Right lobe of liver (tissue), 4 donors: ENCODE results near the gene FRMD4A.

ENCODE experiments used
- POLR2A ChIP-seq: fragments of 450-650 bp; IDR thresholded peaks from one replicate; pipeline ENCODE4 v1.6.1; 2017; ENCODE audit warnings: antibody characterized with exemption, mild to moderate bottlenecking
- TF ChIP-seq, protein P1 (sequence below), 4 donors: fragments of 200-600 bp in 3 of 4; fragments of 450-650 bp in 1 of 4; IDR thresholded peaks; one replicate each; pipeline versions ENCODE4 v1.5.1 to v1.8.0; 2016 to 2022; ENCODE audit warnings: antibody characterized with exemption in 4 of 4, mild to moderate bottlenecking in 2 of 4
- donor health status: DM: no; HTN: no; CAD: no.
- donor health status: DM: no; HTN: no; CAD: no.
- donor health status: DM: no; HTN: yes; CAD: no.

DNA sequence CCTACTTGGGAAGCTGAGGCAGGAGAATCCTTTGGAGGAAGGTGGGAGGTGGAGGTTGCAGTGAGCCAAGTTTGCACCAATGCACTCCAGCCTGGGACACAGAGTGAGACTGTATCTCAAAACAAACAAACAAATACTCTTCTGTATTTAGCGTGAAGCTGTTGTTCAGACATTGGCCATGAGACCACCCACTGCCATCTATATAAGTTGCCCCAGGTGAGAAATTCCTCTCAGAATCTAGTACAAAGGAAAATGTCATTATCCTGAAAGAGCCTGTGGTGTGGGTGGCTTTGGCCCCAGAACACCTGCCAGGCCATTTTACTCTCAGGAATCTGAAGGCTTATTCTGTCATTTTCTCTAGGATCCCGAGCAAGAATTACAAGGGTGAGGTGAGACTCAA is 4.0 kb upstream of the FRMD4A start:
- TF ChIP-seq, protein P1, sequence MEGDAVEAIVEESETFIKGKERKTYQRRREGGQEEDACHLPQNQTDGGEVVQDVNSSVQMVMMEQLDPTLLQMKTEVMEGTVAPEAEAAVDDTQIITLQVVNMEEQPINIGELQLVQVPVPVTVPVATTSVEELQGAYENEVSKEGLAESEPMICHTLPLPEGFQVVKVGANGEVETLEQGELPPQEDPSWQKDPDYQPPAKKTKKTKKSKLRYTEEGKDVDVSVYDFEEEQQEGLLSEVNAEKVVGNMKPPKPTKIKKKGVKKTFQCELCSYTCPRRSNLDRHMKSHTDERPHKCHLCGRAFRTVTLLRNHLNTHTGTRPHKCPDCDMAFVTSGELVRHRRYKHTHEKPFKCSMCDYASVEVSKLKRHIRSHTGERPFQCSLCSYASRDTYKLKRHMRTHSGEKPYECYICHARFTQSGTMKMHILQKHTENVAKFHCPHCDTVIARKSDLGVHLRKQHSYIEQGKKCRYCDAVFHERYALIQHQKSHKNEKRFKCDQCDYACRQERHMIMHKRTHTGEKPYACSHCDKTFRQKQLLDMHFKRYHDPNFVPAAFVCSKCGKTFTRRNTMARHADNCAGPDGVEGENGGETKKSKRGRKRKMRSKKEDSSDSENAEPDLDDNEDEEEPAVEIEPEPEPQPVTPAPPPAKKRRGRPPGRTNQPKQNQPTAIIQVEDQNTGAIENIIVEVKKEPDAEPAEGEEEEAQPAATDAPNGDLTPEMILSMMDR (IDR thresholded peaks at IDR 0.05) = no peak
- TF ChIP-seq POLR2A = no peak
